Spinal cord (tissue), 10 donors: ENCODE data around the gene TMOD1. TPM values are rescaled to one million over a fixed set of nuclear protein-coding genes. Genes with fewer than 3 reads are reported as not detected.
"Not testable (repeated sequence)": the region's sequence is repeated elsewhere in the genome, so short reads cannot be mapped to it uniquely, and the experiment has no call there.

Experiments
- DNase-seq, 6 donors: peaks; one replicate each; pipeline versions ENCODE4 v3.0.0 to v3.0.0-alpha.2; 2013 to 2015; ENCODE audit warnings: low spot score in 6 of 6, low read depth in 4 of 6
- H3K27ac ChIP-seq: one replicate; pipeline ENCODE4 v1.5.1; 2013; ENCODE audit warnings: low read depth, low read length, control low read depth
- H3K27me3 ChIP-seq: one replicate; pipeline ENCODE4 v1.6.1; 2013; ENCODE audit warnings: low read length; ENCODE audit not compliant: control insufficient read depth, insufficient read depth
- H3K36me3 ChIP-seq: one replicate; pipeline ENCODE4 v1.6.1; 2013; ENCODE audit warnings: low read length; ENCODE audit not compliant: control insufficient read depth, insufficient read depth
- H3K4me1 ChIP-seq: one replicate; pipeline ENCODE4 v1.6.1; 2013; ENCODE audit warnings: low read length; ENCODE audit not compliant: control insufficient read depth, insufficient read depth
- H3K4me3 ChIP-seq: one replicate; pipeline ENCODE4 v1.5.1; 2013; ENCODE audit warnings: low read depth, low read length, control low read depth
- H3K9me3 ChIP-seq: one replicate; pipeline ENCODE4 v1.6.1; 2013; ENCODE audit warnings: low read length; ENCODE audit not compliant: control insufficient read depth, insufficient read depth
- WGBS: methylation state at CpG from one replicate; pipeline ENCODE4 v1.1.5; 2013; ENCODE audit warnings: missing lambda C conversion rate; ENCODE audit not compliant: insufficient coverage; 5-methylcytosine and 5-hydroxymethylcytosine counted together
- polyA plus RNA-seq, 2 donors: library from polyadenylated mRNA; unstranded; fragments of 120-200 nt; gene quantifications; one replicate each; pipeline ENCODE4 v1.2.1, GENCODE V29; 2013; ENCODE audit not compliant: insufficient read length in 2 of 2
- total RNA-seq, 2 donors: library from RNA; depleted of rRNA in 1 of 2; stranded (reverse); fragments of 120-200 nt in 1 of 2; fragments of >200 nt in 1 of 2; gene quantifications; one replicate each; pipeline versions ENCODE4 v1.2.3 to v1.2.4, GENCODE V29; 2013 to 2014
- donor health status: healthy.

Gene TMOD1
- total and polyA plus RNA-seq, 4 donors, result 27.3 to 104 (median 57.4) TPM

DNA sequence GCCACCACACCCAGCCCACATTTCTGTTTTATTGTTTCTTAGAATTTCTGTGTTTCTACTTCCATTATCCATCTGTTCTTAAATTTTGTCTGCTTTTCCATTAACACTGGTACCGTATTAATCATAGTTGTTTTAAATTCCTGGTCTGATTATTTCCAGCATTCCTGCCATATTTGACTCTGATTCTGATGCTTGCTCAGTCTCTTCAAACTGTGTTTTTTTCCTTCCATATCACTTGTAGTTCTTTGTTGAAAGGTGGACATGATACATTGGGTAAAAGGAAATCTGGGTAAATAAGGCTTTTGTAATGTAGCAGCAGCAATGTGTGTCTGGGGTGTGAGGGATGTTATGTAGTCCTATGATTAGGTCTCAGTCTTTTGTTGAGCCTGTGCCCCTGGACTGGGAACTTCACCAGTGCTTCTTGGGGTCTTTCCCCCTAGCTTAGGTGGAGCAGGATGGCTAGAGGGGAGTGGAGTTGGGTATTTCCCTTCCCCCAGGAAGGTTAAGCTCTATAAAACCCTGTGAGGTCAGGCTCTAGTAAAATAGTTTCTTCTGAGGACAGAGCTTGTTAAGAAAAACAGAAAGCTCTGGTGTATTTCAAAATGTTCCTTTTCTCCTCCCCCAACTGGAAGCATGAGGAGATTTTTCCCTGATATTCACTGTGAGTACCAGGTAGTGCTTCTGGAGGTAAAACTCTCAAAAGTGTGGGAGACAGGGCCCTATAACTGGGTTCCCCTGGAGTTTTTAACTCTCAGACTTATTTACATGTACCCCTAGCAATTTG is 10.1 kb upstream of the TMOD1 start:
- WGBS, result no CpG with 5 or more reads among the region's 1 CpG
- Histone ChIP-seq H3K4me1 (no peaks in the 10 kb centered on the region), H3K4me3 (no peak overlapping the region), H3K9me3 (peaks cover 4% of the 10 kb centered on the region), H3K27ac (no peak overlapping the region), H3K36me3 (no peaks in the 10 kb centered on the region), H3K27me3 (no peaks in the 10 kb centered on the region)
- DNase-seq, result no peak

DNA sequence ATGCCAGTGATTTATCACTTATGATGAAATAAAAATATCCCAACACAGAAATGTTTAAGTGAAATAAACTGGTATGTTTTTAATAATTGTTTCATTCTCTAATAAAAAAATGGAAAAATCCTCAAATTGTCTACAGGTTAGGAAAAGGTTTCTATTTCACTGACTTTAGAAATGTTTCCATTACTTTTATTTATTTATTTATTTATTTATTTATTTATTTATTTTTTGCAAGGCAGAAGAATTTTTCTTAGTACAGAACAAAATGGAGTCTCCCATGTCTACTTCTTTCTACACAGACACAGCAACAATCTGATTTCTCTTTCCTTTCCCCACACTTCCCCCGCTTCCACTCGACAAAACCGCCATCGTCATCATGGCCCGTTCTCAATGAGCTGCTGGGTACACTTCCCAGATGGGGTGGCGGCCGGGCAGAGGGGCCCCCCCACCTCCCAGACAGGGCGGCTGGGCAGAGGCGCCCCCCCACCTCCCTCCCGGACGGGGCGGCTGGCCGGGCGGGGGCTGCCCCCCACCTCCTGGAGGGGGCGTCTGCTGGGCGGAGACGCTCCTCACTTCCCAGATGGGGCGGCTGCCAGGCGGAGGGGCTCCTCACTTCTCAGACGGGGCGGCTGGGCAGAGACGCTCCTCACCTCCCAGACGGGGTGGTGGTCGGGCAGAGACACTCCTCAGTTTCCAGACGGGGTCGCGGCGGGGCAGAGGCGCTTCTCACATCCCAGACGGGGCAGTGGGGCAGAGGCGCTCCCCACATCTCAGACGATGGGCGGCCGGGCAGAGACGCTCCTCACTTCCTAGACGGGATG is 3.7 kb upstream of the TMOD1 start:
- WGBS, result 98% methylated on average over 25 of the region's 36 CpGs
- not testable (repeated sequence) for H3K4me3 ChIP-seq, H3K9me3 ChIP-seq, H3K27ac ChIP-seq, DNase-seq, H3K36me3 ChIP-seq
- peaks cover 15% of the 10 kb centered on the region for H3K4me1 ChIP-seq
- peaks cover 30% of the 10 kb centered on the region for H3K27me3 ChIP-seq

DNA sequence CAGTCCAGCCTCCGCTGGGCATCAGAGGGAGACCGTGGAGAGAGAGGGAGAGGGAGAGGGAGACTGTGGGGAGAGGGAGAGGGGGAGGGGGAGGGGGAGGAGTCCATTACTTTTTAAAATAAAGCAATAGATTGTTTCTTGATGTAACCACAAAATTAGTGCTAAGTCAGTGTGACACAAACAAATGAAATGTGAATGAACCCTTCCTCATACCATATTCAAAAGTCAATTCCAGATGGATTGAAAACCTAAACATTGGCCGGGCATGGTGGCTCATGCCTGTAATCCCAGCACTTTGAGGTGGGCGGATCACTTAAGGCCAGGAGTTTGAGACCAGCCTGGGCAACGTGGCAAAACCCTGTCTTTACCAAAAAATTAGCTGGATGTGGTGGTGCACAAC is 2.6 kb upstream of the TMOD1 start:
- no CpG with 5 or more reads among the region's 5 CpGs for WGBS
- DNase-seq, H3K9me3 ChIP-seq: not testable (repeated sequence)

DNA sequence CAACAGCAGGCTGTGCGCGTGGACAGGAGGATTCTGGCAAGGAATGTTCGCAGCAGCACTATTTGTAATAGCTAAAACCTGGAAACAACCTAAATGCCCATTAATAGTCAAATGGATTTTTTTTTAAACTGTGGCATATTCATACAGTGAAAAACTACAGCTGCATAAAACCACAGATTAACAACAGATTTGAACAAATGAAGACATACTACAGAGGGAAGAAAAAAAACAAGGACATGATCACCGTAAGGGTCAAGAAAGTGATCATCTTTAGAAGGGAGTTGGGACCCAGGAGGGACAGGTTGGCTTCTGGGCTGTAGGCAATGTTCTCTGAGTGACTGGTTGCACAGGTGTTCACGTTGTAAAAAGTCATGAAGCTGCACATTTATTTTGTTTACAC is 1.2 kb upstream of the TMOD1 start:
- WGBS, result no CpG with 5 or more reads among the region's 5 CpGs
- Histone ChIP-seq H3K27ac (no peak overlapping the region), H3K36me3 (no peaks in the 10 kb centered on the region), H3K4me3 (no peak overlapping the region), H3K9me3 (no peaks in the 10 kb centered on the region), H3K27me3 (peaks cover 43% of the 10 kb centered on the region), H3K4me1 (peaks cover 26% of the 10 kb centered on the region)
- DNase-seq, result no peak

More for the DNA sequence above, 2.6 kb upstream of the TMOD1 start:
- not testable (repeated sequence) for H3K4me3 ChIP-seq, H3K36me3 ChIP-seq, H3K27ac ChIP-seq
- Histone ChIP-seq H3K4me1 (peaks cover 24% of the 10 kb centered on the region), H3K27me3 (peaks cover 41% of the 10 kb centered on the region)

DNA sequence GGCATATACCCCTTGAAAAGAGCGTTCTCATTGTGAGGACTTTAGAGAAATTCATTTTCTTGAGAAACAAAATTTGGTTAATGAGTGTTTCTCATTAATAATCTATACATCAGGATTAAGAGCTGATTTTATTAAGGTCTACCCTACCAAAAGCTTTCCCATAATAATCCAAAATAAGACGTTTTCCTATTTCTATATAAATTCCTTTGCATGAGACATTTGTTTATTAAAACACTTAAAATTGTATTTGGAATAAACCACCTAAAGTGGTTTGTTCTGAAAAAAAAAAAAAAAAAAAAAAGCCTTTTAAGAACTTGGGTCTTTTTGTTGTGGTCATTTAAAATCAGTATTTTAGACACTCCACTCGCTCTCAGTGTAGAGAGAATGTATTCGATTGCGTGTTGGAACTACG is 695 bp upstream of the TMOD1 start:
- no peaks in the 10 kb centered on the region for H3K36me3 ChIP-seq
- peak in 1 of 6 donors; percentile 16 for DNase-seq
- no peaks in the 10 kb centered on the region for H3K9me3 ChIP-seq
- H3K27me3 ChIP-seq, result peaks cover 43% of the 10 kb centered on the region
- peak overlapping the region; percentile 26 for H3K4me3 ChIP-seq
- H3K4me1 ChIP-seq, result peaks cover 28% of the 10 kb centered on the region
- WGBS, result 0% methylated on average over 3 of the region's 6 CpGs
- no peak overlapping the region for H3K27ac ChIP-seq

DNA sequence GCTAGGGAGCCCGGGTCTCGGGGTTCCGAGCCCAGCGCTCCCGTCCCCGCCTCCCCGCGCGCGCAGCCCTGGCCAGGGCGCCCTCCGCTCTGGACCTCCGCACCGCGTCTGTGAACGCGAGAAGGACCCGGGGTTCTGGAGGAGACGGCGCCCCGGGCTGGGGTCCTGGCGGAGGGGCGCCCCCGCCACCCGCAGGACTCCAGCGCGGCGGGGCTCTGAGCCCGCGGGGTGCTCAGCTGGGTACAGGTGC is 431 bp downstream of the TMOD1 start:
- Histone ChIP-seq H3K36me3 (no peaks in the 10 kb centered on the region), H3K27me3 (peaks cover 43% of the 10 kb centered on the region), H3K4me1 (peaks cover 28% of the 10 kb centered on the region), H3K4me3 (peak overlapping the region; percentile 39), H3K27ac (no peak overlapping the region), H3K9me3 (no peaks in the 10 kb centered on the region)
- no peak for DNase-seq
- under 1% methylated on average over 30 of the region's 30 CpGs for WGBS

DNA sequence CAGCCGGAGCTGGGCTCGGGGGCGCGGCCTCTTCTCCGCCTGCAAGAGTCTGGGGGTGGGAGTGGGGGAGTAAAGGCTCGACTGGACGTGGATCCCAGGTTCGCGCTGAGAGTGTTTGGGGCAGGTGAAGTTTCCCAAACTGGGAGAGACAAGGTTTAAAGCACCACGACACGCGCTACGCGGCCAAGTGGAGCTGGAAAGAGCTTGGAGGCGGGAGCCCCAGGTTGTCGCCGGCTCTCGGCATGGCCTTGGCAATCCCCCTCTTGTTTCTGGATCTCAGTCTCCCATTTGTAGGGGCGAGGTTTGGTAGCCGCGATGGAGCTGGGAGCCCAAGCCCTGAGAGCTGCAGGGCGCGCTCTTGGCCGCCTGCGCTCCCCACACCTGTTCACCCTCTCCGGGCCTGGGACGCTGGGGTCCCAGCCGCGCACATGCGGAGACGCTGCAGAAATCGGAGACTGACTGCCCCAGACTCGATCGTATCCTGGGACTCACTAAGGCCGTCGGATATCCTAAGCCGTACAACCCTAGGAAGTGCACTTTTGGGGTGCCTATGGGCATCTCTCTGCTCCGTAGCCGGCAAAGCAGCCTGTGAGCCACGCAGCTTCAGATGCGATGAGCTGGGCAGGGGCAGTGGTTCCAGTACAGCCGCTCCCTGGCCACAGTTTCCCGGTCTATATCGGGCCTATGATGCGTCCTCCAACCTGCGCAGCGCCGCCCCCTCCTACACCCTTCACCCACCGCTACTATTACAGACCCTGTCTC is 937 bp downstream of the TMOD1 start:
- peaks cover 43% of the 10 kb centered on the region for H3K27me3 ChIP-seq

DNA sequence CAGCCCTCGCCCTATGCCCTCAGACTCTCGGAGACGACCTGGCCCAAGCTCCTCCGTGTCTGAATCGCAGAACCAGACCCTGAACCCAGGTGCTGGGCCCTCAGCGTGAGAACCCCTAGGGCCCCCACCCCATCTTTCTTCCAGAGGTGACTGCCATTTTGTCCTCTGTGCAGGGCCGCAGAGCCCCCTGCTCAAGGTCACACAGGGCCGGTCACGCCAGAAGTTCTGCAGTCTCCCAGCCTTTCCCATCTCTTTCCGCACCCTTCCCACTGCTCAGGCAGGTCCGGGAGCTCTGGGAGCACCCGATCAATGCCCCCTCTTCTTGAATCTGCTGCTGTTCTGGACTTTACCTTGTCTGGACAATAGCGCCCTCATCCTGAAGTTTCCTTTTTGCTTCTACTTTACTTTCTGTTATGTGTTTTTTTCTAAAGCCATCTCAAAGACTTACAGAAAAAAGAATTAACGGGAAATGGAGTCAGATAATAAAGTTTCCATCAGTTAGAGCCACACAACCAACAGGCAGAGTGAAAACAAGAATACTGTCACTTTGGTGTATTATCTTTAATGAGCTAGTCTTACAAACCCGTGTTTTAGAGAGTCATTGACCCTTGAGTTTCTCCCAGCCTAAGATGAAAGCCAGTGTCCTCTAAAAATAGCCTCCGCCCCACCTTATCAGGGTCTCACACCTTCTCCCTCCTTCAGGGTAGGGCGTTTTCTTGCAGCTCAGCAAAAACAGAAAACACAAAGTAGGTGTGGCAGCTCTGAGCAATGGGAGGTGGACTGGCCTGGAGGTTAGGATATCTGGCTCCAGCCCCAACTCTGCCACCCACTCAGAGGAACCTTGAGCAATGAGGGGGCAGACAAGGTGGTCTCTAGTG is 1.8 kb downstream of the TMOD1 start:
- DNase-seq, result no peak
- H3K9me3 ChIP-seq, result no peaks in the 10 kb centered on the region
- no peaks in the 10 kb centered on the region for H3K36me3 ChIP-seq
- peak overlapping the region; percentile 39 for H3K4me3 ChIP-seq
- peaks cover 43% of the 10 kb centered on the region for H3K27me3 ChIP-seq
- H3K4me1 ChIP-seq, result peaks cover 28% of the 10 kb centered on the region
- no peak overlapping the region for H3K27ac ChIP-seq
- WGBS, result 19% methylated on average over 12 of the region's 17 CpGs

More for the DNA sequence above, 937 bp downstream of the TMOD1 start:
- Histone ChIP-seq H3K9me3 (no peaks in the 10 kb centered on the region), H3K4me1 (peaks cover 28% of the 10 kb centered on the region), H3K36me3 (no peaks in the 10 kb centered on the region), H3K27ac (no peak overlapping the region), H3K4me3 (peak overlapping the region; percentile 39)
- 2% methylated on average over 49 of the region's 49 CpGs for WGBS
- DNase-seq, result peak in 1 of 6 donors; percentile 43

DNA sequence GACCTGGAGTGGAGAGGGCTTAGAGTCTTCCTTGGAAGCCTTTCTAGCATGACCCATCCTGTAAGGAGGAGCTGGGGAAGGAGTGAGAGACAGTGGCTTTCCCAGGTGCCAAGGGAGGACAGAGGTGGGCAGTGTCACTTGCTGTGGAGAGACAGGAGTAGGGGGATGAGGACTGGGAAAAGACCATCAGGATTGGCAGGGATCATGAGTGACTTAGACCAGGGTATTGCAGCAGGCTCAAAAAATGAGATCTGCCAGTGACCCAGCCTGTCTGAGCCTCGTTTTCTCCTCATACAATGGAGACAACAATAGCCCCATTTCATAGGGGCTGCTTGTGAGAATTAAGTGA is 2.4 kb downstream of the TMOD1 start:
- H3K4me3 ChIP-seq, result no peak overlapping the region
- no CpG with 5 or more reads among the region's 1 CpG for WGBS
- DNase-seq, result no peak
- no peaks in the 10 kb centered on the region for H3K36me3 ChIP-seq
- peaks cover 43% of the 10 kb centered on the region for H3K27me3 ChIP-seq
- H3K4me1 ChIP-seq, result peaks cover 28% of the 10 kb centered on the region
- no peak overlapping the region for H3K27ac ChIP-seq
- H3K9me3 ChIP-seq, result no peaks in the 10 kb centered on the region
